ENCODE data around the gene NOM1. TPM values are rescaled to one million over a fixed set of nuclear protein-coding genes. Genes with fewer than 3 reads are reported as not detected.

The NOM1 gene
- total RNA-seq, 6 experiments from 2014 or later: 13.1 to 21.1 (median 14.9) TPM

- Mint-ChIP-seq H3K4me1 (ENCODE audit: low read depth) (peaks cover 7% of the 10 kb centered on the region; the same call in 1 of the 2 replicates), H3K27ac (no peak overlapping the region), H3K9me3 (no peaks in the 10 kb centered on the region), H3K27me3 (ENCODE audit: insufficient read depth) (peaks cover 60% of the 10 kb centered on the region), H3K4me3 (peak overlapping the region; percentile 53; the same call in 1 of the 2 replicates), H3K36me3 (ENCODE audit: low read depth) (no peaks in the 10 kb centered on the region)
- TF ChIP-seq CTCF (IDR thresholded peaks at IDR 0.05): no peak
- no peak for DNase-seq
These were observed 50.6 kb downstream of the NOM1 start for GRCh38 chr7:156999958-157000726.

- Mint-ChIP-seq H3K4me1 (ENCODE audit: low read depth) (peaks cover 7% of the 10 kb centered on the region; the same call in 1 of the 2 replicates), H3K9me3 (no peaks in the 10 kb centered on the region), H3K27ac (no peak overlapping the region), H3K27me3 (ENCODE audit: insufficient read depth) (peaks cover 54% of the 10 kb centered on the region), H3K4me3 (peak overlapping the region; percentile 11; the same call in 1 of the 2 replicates), H3K36me3 (ENCODE audit: low read depth) (no peaks in the 10 kb centered on the region)
- no peak for TF ChIP-seq CTCF (IDR thresholded peaks at IDR 0.05)
- DNase-seq: no peak
These were observed 51.5 kb downstream of the NOM1 start for GRCh38 chr7:157000741-157001653.

GRCh38 chr7:157001920-157002818 lies 52.7 kb downstream of the NOM1 start:
- DNase-seq: no peak
- H3K27ac Mint-ChIP-seq: no peak overlapping the region
- no peak overlapping the region for H3K4me3 Mint-ChIP-seq
- no peaks in the 10 kb centered on the region for H3K9me3 Mint-ChIP-seq
- TF ChIP-seq CTCF (IDR thresholded peaks at IDR 0.05): no peak
- H3K27me3 Mint-ChIP-seq (ENCODE audit: insufficient read depth): peaks cover 53% of the 10 kb centered on the region
- peaks cover 7% of the 10 kb centered on the region; the same call in 1 of the 2 replicates for H3K4me1 Mint-ChIP-seq (ENCODE audit: low read depth)
- no peaks in the 10 kb centered on the region for H3K36me3 Mint-ChIP-seq (ENCODE audit: low read depth)

- H3K36me3 Mint-ChIP-seq (ENCODE audit: low read depth): no peaks in the 10 kb centered on the region
- peaks cover 7% of the 10 kb centered on the region; the same call in 1 of the 2 replicates for H3K4me1 Mint-ChIP-seq (ENCODE audit: low read depth)
- no peak overlapping the region for H3K27ac Mint-ChIP-seq
- TF ChIP-seq CTCF (IDR thresholded peaks at IDR 0.05): no peak
- no peak overlapping the region for H3K4me3 Mint-ChIP-seq
- H3K27me3 Mint-ChIP-seq (ENCODE audit: insufficient read depth): peaks cover 54% of the 10 kb centered on the region
- DNase-seq: no peak
- no peaks in the 10 kb centered on the region for H3K9me3 Mint-ChIP-seq
These were observed 53.4 kb downstream of the NOM1 start for GRCh38 chr7:157002819-157003421.

GRCh38 chr7:157003445-157003755 lies 53.9 kb downstream of the NOM1 start:
- TF ChIP-seq CTCF (IDR thresholded peaks at IDR 0.05): no peak
- Mint-ChIP-seq H3K27ac (no peak overlapping the region), H3K36me3 (ENCODE audit: low read depth) (no peaks in the 10 kb centered on the region), H3K27me3 (ENCODE audit: insufficient read depth) (peaks cover 58% of the 10 kb centered on the region), H3K4me3 (no peak overlapping the region), H3K9me3 (no peaks in the 10 kb centered on the region), H3K4me1 (ENCODE audit: low read depth) (peaks cover 7% of the 10 kb centered on the region; the same call in 1 of the 2 replicates)
- no peak for DNase-seq
